SK-N-SH (cell line): ENCODE measurements around the gene ATG16L1. TPM values are rescaled to one million over a fixed set of nuclear protein-coding genes. Genes with fewer than 3 reads are reported as not detected.

Experiments
- CTCF ChIA-PET: fragments of 300-600, 350-600 bp; formaldehyde crosslinking; extraction: SDS; loops from one replicate; lab custom pipeline; 2021; lab: Yijun Ruan, JAX
- POLR2A ChIA-PET: fragments of 350-600 bp; sonication (Branson Sonifier 250); formaldehyde crosslinking; extraction: SDS; loops from one replicate; lab custom pipeline; 2020; ENCODE audit warnings: antibody characterized with exemption, inconsistent platforms; lab: Yijun Ruan, JAX
- DNase-seq: peaks from one replicate; pipeline ENCODE4 v3.0.0; 2012
- H2AFZ ChIP-seq: fragments of 200-600 bp; sonication (generic); 2 replicates; pipeline ENCODE4 v1.8.1; 2016; ENCODE audit warnings: antibody characterized with exemption, mild to moderate bottlenecking, low read depth
- H3F3A ChIP-seq: fragments of 200-600 bp; sonication (generic); replicated peaks from 2 replicates; pipeline ENCODE3; 2016; ENCODE audit warnings: antibody characterized with exemption, mild to moderate bottlenecking; ENCODE audit not compliant: insufficient read depth
- H3K27ac ChIP-seq, 2 experiments: fragments of 200-500 bp in 1 of 2; fragments of 200-600 bp in 1 of 2; sonication (Bioruptor generic) in 1 of 2; sonication (generic), shearing (Covaris generic) in 1 of 2; 2 replicates each; pipeline versions ENCODE4 v1.5.1 to v1.6.1; 2014 to 2016; ENCODE audit warnings: low read depth in 2 of 2, inconsistent platforms in 1 of 2, low read length in 1 of 2, mild to moderate bottlenecking in 1 of 2, mixed read lengths in 1 of 2
- H3K27me3 ChIP-seq: fragments of 200-600 bp; sonication (generic), shearing (Covaris generic); 2 replicates; pipeline ENCODE4 v1.6.1; 2016; ENCODE audit warnings: mixed run types; ENCODE audit not compliant: insufficient read depth
- H3K36me3 ChIP-seq, 2 experiments: fragments of 200-500 bp in 1 of 2; fragments of 200-600 bp in 1 of 2; sonication (Bioruptor generic) in 1 of 2; sonication (generic) in 1 of 2; replicated peaks in 1 of 2; 2 replicates each; pipeline versions ENCODE3 to v1.5.1; 2014 to 2016; ENCODE audit warnings: low read length in 1 of 2, mild to moderate bottlenecking in 1 of 2; ENCODE audit not compliant: insufficient read depth in 2 of 2, control insufficient read depth in 1 of 2
- H3K4me1 ChIP-seq, 2 experiments: fragments of 200-500 bp in 1 of 2; fragments of 200-600 bp in 1 of 2; sonication (Bioruptor generic) in 1 of 2; sonication (generic), shearing (Covaris generic) in 1 of 2; 2 replicates each; pipeline versions ENCODE4 v1.5.1 to v1.6.1; 2014 to 2016; ENCODE audit warnings: low read depth in 1 of 2, low read length in 1 of 2, mixed run types in 1 of 2; ENCODE audit not compliant: insufficient read depth in 2 of 2, control insufficient read depth in 1 of 2
- H3K4me2 ChIP-seq: fragments of 200-600 bp; sonication (generic), shearing (Covaris generic); 2 replicates; pipeline ENCODE4 v1.6.1; 2017; ENCODE audit warnings: mixed run types
- H3K4me3 ChIP-seq, 2 experiments: fragments of 200-500 bp in 1 of 2; fragments of 200-600 bp in 1 of 2; sonication (Bioruptor generic) in 1 of 2; sonication (generic), shearing (Covaris generic) in 1 of 2; 2 replicates each; pipeline versions ENCODE4 v1.5.1 to v1.8.1; 2014 to 2016; ENCODE audit warnings: low read depth in 2 of 2, inconsistent platforms in 1 of 2, low read length in 1 of 2, mild to moderate bottlenecking in 1 of 2, mixed read lengths in 1 of 2, moderate library complexity in 1 of 2
- H3K79me2 ChIP-seq: fragments of 200-600 bp; sonication (generic); 2 replicates; pipeline ENCODE4 v1.8.1; 2017; ENCODE audit warnings: mild to moderate bottlenecking; ENCODE audit not compliant: insufficient read depth
- H3K9ac ChIP-seq: fragments of 200-600 bp; sonication (generic); 2 replicates; pipeline ENCODE4 v1.6.1; 2017; ENCODE audit warnings: mixed run types
- H3K9me2 ChIP-seq: fragments of 200-600 bp; sonication (generic); 2 replicates; pipeline ENCODE4 v1.6.1; 2017; ENCODE audit warnings: mixed run types
- H3K9me3 ChIP-seq: fragments of 200-600 bp; sonication (generic); 2 replicates; pipeline ENCODE4 v1.6.1; 2017; ENCODE audit warnings: mixed run types, mild to moderate bottlenecking, moderate library complexity
- H4K20me1 ChIP-seq: fragments of 200-600 bp; sonication (generic); 2 replicates; pipeline ENCODE4 v1.6.1; 2017; ENCODE audit warnings: mild to moderate bottlenecking, mixed run types; ENCODE audit not compliant: insufficient read depth
- CTCF ChIP-seq: fragments of 200-600 bp; sonication (generic); IDR thresholded peaks from 2 replicates; pipeline ENCODE4 v1.6.1; 2017; ENCODE audit warnings: antibody characterized with exemption, mild to moderate bottlenecking, moderate library complexity
- EP300 ChIP-seq, 2 experiments: IDR thresholded peaks; 2 replicates each; pipeline versions ENCODE4 v1.4.0 to v1.6.1; 2012; ENCODE audit warnings: borderline replicate concordance in 1 of 2, low read depth in 1 of 2, low read length in 1 of 2
- EZH2phosphoT487 ChIP-seq: fragments of 200-600 bp; sonication (generic); IDR thresholded peaks from 2 replicates; pipeline ENCODE4 v1.6.1; 2017; ENCODE audit warnings: low read depth, mixed run types, mild to moderate bottlenecking, antibody characterized with exemption, moderate library complexity, borderline replicate concordance
- FOSL2 ChIP-seq: IDR thresholded peaks from 2 replicates; pipeline ENCODE4 v1.4.0; 2012; ENCODE audit warnings: low read depth, mild to moderate bottlenecking, moderate library complexity, borderline replicate concordance
- FOXM1 ChIP-seq: IDR thresholded peaks from 2 replicates; pipeline ENCODE4 v1.4.0; 2012; ENCODE audit warnings: low read depth, mild to moderate bottlenecking
- IRF3 ChIP-seq: fragments of 150-350 bp; IDR thresholded peaks from 2 replicates; pipeline ENCODE4 v1.6.1; 2016; ENCODE audit warnings: mild to moderate bottlenecking, low read depth, low read length
- JUND ChIP-seq: IDR thresholded peaks from 2 replicates; pipeline ENCODE4 v1.4.0; 2012
- MAX ChIP-seq: IDR thresholded peaks from 2 replicates; pipeline ENCODE4 v1.4.0; 2012; ENCODE audit warnings: low read depth
- MEF2A ChIP-seq: IDR thresholded peaks from 2 replicates; pipeline ENCODE4 v1.4.0; 2012; ENCODE audit warnings: low read depth, borderline replicate concordance
- RAD21 ChIP-seq: IDR thresholded peaks from 2 replicates; pipeline ENCODE4 v1.6.1; 2012; ENCODE audit warnings: mild to moderate bottlenecking, low read length
- RCOR1 ChIP-seq: fragments of 150-350 bp; IDR thresholded peaks from 2 replicates; pipeline ENCODE4 v1.6.1; 2017; ENCODE audit warnings: antibody characterized with exemption, low read length
- RFX5 ChIP-seq: IDR thresholded peaks from 2 replicates; pipeline ENCODE4 v1.6.1; 2012; ENCODE audit warnings: mild to moderate bottlenecking, improper control_type of control experiment, low read length
- TCF12 ChIP-seq: IDR thresholded peaks from 2 replicates; pipeline ENCODE4 v1.4.0; 2012
- YY1 ChIP-seq: IDR thresholded peaks from 2 replicates; pipeline ENCODE4 v1.4.0; 2012; ENCODE audit warnings: low read depth, mild to moderate bottlenecking
- whole genome bisulfite sequencing: methylation state at CpG from one replicate; pipeline ENCODE4 v1.1.6; 2017; ENCODE audit warnings: low lambda C conversion rate; 5-methylcytosine and 5-hydroxymethylcytosine counted together
- polyA plus RNA-seq, 3 experiments: library from polyadenylated mRNA; depleted of rRNA; stranded (reverse); fragments of >200 nt; gene quantifications; 2 replicates each; pipeline ENCODE4 v1.2.3, GENCODE V29; 2012

Gene ATG16L1
- polyA plus RNA-seq, 1 of the 3 experiments (the other 2 are of a cell fraction), result 22.2 TPM

GRCh38 chr2:233289648-233290047, 38.2 kb downstream of the ATG16L1 start:
- no peak for DNase-seq
- Histone ChIP-seq H3K4me2 (no peak overlapping the region), H3K27ac (no peak overlapping the region), H3K27me3 (no peaks in the 10 kb centered on the region)
- WGBS, result 97% methylated on average over 12 of the region's 12 CpGs
- no peak for TF ChIP-seq MEF2A
- TF ChIP-seq FOXM1, result no peak
- TF ChIP-seq RCOR1, result no peak
- TF ChIP-seq, all 33 proteins: peak for 0
- Histone ChIP-seq H3K9me2 (no peaks in the 10 kb centered on the region), H3F3A (no peaks in the 10 kb centered on the region), H3K9me3 (no peaks in the 10 kb centered on the region), H4K20me1 (no peaks in the 10 kb centered on the region), H3K4me1 (peaks cover 7 to 9% of the 10 kb centered on the region in 2 experiments; a peak in 1 of 4 replicates), H3K79me2 (no peaks in the 10 kb centered on the region), H2AFZ (no peak overlapping the region), H3K9ac (no peak overlapping the region), H3K4me3 (no peak overlapping the region), H3K36me3 (peaks cover 39 to 80% of the 10 kb centered on the region in 2 experiments)
- CTCF ChIA-PET, result interaction anchor here (0.8 to 1.5 kb wide), 4 partner anchors 10 to 236 kb away, joined by 3 to 5 read pairs (median 4); partner anchors contain the start of gene DGKD
- POLR2A ChIA-PET, result no interaction called here

GRCh38 chr2:233290051-233290845, 38.8 kb downstream of the ATG16L1 start:
- Histone ChIP-seq H3K9ac (no peak overlapping the region), H4K20me1 (no peaks in the 10 kb centered on the region), H3K9me2 (no peaks in the 10 kb centered on the region), H3K4me3 (no peak overlapping the region), H3K27ac (no peak overlapping the region), H3K4me2 (no peak overlapping the region), H3K27me3 (no peaks in the 10 kb centered on the region), H3K36me3 (peaks cover 39 to 81% of the 10 kb centered on the region in 2 experiments), H3K79me2 (no peaks in the 10 kb centered on the region), H2AFZ (no peak overlapping the region), H3K4me1 (peaks cover 7 to 9% of the 10 kb centered on the region in 2 experiments; a peak in 1 of 4 replicates), H3F3A (no peaks in the 10 kb centered on the region), H3K9me3 (no peaks in the 10 kb centered on the region)
- TF ChIP-seq MAX (no peak), TCF12 (no peak), IRF3 (no peak), FOSL2 (no peak), RFX5 (no peak), CTCF (no peak), EP300 (IDR thresholded peaks at IDR 0.05; ENCODE audit: borderline replicate concordance in 1 of 2, low read depth in 1 of 2, low read length in 1 of 2) (no peak), RAD21 (no peak), EZH2phosphoT487 (no peak), JUND (no peak), YY1 (no peak)
- 93% methylated on average over 10 of the region's 10 CpGs for WGBS
- POLR2A ChIA-PET, result no interaction called here
- CTCF ChIA-PET, result interaction anchor here (0.8 to 1.0 kb wide), 2 partner anchors 17 to 236 kb away, joined by 4 to 5 read pairs; no protein-coding TSS in a partner anchor
- no peak for DNase-seq
